ENCODE measurements around the gene SRMS.

SRMS gene

DNA sequence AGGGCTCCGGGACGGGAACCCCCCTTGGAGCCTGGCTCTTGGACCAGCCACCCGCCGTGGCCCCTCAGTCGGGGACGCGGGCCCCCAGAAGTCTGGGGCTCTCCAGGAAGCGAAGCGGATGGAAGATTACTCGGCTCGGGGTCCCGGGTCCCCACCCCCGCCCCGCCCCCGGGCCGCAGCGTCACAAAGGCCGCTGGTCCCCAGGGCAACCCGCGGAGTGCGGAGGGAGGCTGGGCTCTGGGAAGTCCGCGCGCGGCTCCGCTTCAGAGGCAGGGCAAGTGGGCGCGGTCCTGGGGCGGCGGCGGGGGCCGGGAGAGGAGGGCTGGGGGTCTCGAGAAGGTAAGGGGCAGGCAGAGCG, 6.4 kb upstream of the SRMS start, which contains the start of gene FNDC11:
Gene FNDC11, plus strand, starts transcription at position 227 of the 358 bp plus-strand sequence. CDS start 1,505 bp downstream, outside the sequence.
- in situ Hi-C loops (cut with MboI; ENCODE audit: low sequenced_read_pairs), result no loop called here

DNA sequence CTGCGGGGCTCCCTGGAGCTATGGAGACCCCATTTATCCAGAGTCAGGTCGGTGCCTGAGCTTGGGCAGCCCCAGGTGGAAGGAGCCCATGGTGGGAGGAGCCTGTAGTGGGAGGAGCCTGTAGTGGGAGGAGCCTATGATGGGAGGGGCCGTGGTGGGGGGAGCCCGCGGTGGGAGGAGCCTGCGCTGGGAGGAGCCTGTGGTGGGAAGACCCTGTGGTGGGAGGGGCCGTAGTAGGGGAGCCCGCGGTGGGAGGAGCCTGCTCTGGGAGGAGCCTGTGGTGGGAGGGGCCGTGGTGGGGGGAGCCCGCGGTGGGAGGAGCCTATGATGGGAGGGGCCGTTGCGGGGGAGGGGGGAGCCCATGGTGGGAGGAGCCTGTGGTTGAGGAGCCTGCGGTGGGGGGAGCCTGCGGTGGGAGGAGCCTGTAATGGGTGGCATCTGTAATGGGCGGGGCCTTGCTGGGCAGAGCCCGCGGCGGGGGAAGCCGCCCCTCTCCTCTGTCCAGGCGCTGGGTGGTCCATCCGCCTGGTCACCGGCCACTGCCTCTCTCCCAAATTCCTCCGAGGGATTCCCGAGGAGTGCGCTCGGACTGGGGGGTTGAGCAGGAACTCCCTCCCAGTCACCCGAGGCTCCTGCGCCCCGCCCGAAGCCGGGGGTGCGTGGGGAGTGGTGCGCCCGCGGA, 5.8 kb upstream of the SRMS start:
- in situ Hi-C loops (cut with MboI; ENCODE audit: low sequenced_read_pairs), result no loop called here

DNA sequence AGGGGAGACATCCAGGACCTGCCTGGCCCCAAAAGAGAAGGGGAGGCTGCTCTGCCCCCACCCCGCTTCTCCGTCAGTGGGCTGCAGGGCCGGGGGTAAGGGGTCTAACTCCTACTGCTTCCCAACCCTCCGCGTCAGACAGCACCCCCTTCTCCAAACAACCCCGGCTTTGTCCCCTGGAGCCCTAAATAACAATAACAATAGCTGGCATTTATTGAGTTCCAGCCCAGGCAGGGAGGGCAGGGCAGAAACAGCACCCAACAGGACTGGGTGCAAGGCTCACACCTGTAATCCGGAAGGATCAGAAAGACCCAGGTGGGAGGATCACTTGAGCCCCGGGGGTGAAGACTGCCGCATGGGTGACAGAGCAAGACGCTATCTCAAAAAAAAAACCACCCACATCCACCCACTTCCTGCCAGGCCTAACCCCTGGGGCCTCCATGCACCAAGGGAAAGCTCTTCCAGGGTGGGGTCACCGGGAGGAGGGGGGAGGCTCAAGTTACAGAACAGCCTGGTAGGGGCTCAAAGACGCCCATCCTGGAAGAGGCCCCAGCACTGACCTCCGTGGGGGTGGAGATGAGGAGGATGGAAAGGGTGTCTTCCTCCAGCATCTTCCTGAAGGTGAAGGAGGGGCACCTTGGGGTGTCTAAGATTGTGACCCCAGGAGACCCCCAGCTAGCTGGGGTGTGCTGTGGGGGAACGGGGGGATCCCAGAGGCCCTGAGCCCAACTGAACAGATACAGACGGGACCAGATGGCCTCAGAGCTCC, 5.1 kb upstream of the SRMS start:
- in situ Hi-C loops (cut with MboI; ENCODE audit: low sequenced_read_pairs), result no loop called here

DNA sequence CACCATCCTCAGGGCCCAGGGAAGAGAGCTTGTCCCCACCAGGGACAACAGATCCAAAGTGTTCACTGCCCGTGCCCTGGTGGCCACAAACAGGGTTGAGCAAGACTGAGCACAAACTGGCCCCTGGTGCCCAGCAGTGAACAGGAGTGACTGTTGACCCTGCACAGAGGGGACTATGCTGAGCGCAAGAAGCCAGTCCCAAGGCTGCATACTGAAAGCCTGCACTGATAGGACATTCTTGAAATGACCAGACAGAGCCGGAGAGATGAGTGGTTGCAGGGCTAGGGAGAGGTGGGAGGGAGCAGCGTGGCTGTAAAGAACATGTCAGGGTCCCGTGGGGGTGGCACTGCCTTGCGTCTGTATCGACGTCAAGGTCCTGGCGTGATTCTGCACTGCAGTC, 3.5 kb upstream of the SRMS start:
- in situ Hi-C loops (cut with MboI; ENCODE audit: low sequenced_read_pairs), result no loop called here

DNA sequence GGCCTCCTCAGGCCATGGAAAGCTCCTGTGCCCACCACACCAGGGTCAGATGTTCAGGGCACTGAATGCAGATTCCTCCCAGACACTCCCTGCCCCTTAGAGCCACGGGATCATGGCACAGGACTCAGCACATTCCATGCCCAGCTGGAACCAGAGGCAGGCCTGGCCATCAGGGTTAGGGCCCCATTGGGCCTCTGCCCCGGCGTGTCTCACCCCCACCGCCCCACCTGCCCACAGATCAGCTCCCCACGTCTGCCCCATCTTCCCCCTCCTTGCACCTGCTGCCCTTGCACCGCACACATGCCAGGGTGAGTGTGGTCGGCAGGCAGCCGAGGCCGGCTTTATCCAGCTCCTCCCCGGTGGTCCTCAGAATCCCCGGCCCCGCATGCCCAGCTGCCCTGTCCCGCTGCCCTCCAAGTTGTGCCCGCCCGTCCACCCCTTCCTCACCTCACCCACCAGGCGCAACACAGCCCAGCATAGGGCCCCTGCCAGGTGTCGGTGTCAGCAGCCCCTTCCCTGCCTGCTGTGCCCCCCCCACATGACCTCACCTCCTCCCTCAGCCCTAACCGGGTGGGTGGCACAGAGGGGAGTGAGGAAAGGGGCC, 2.2 kb upstream of the SRMS start:
- in situ Hi-C loops (cut with MboI; ENCODE audit: low sequenced_read_pairs), result no loop called here

DNA sequence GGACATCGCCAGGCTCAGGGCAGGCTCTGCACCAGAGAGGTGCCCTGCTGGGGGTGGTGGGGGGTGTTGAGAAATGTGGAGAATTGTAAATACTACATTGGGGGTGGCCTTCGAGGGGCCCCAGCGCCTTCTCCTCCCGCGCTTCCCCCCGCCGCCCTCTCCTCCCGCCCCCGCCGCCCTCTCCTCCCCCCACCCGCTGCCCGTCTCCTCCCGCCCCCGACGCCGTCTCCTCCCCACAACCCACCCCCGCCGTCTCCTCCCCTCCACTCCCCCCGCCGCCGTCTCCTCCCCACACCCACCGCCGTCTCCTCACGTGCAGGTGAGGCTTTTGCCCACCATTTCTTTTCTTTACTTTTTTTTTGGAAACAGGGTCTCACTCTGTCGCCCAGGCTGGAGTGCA, 1.5 kb upstream of the SRMS start:
- in situ Hi-C loops (cut with MboI; ENCODE audit: low sequenced_read_pairs), result no loop called here

DNA sequence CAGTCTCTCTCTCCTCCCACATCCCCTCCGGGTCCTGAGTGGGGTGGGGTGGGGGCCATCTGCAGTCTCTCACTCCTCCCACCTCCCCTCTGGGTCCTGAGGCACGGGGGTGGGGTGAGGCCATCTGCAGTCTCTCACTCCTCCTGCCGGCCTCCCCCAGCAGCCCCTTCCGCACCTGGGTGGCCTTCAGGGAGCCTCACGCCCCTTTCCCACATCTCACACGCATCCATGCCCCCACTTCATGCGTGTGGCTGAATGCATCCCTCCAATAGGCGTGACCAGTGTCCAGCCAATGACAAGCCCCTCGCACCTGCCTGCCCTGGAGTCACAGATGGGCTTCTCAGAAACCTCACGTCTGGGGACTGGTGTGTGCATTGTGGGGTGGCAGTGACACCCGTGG, 993 bp upstream of the SRMS start:
- in situ Hi-C loops (cut with MboI; ENCODE audit: low sequenced_read_pairs), result no loop called here

DNA sequence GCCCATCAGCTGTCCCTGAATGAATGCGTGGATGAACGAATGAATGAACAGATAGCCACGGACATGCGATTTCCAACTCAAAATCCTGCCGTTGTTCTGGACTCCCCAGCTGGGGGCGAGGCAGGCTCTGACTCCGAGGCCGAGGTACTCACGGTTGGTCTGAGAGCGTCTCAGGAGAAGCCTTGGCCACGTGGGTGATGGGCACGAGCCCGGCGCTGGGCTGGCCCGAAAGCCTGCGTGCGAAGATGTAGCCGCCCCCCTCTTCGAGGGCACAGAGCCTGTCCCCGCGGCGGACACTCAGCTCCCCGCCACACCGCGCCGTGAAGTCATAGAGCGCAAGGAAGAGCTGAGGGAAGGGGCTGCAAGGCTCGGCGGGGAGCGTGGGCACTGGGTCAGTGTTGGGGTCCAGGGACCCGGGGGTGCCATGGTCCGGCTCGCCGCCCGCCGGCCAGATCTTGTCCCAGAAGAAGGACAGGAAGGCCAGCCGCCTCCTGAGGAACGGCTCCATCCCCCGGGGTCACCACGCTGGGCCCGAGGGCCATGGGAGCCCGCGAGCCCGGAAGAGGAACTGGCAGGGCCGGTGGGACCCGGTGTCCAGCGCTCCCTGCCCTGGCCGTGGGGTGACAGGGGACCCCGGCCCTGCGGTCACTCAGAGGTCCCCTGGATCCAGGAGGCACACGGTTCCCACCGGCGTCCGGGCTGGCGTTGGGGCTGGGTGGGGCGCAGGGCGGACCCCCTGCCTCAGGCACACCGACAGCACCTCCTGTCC, 409 bp downstream of the SRMS start:
- in situ Hi-C loops (cut with MboI; ENCODE audit: low sequenced_read_pairs), result no loop called here

DNA sequence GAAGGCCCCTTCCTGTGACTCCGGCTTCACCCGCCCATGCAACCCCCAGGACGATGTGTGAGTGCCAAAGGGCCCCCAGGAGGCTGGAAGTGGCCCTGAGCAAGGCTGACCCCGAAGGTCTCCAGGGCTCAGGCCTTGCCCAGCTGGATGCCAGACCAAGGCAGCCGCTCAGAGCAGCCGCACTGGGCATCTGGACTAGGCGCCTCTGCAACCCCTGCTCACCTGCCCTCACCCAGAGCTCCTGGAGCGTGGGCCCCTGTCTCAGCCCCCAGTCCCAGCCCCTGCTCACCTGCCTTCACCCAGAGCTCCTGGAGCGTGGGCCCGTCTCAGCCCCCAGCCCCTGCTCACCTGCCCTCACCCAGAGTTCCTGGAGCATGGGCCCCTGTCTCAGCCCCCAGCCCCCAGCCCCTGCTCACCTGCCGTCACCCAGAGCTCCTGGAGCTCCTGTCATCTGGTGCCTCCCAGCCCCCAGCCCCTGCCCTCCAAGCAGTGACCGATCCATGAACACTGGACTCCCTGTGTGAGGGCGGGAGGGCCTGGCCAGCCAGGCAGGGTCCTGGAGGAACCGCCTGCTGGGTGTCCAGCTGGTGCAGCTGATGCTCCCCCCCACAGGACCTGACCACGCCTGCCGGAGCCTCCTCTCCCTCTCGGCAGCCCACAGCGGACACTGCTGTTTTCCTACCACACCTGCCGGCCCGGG, 1.1 kb downstream of the SRMS start:
- in situ Hi-C loops (cut with MboI; ENCODE audit: low sequenced_read_pairs), result no loop called here

DNA sequence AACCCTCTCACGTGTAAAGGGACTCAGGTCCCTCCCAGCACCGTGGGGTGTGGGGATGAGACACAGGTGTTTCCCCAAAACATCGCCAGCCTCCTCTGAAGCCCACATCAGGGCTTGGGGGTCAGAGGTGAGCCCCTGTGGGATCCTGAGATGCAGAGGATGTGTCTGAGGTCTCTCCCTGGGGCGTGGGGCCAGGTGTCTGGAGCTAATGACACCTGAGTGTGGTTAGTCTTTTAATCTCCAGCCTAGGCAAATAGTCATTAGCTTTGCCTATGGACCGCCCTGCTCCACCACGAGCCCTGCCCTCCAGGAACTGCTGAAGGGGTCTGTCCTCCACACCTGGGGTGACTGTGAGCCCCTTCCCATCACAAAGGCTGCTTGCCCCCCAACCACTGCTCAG, 1.7 kb downstream of the SRMS start:
- in situ Hi-C loops (cut with MboI; ENCODE audit: low sequenced_read_pairs), result no loop called here

DNA sequence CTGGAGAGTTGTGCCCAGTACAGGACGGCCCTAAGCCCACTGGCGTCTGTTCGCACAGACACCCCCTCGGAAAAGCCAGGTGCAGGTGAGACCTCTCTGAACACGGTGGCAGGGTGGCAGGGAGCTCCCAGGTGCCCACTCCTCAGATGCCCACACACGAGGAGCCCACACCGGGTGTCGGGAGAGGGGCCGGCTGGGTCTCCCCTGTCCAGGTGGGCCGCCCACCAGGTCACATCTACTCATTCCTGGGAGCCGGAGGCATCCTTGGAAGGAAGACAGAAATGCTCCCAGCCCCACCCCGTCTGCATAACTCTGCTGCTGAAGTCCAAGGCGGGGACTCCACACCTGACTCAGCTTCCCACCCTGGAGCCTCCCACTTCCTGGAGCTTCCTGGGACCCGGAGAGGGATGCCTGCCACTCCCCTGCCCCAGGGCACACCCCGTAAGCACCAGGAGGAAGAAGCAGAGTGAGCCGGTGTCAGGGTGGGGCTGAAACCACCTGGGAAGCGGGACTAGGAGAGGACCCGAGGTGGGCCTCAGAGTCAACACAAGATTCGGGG, 2.5 kb downstream of the SRMS start:
- in situ Hi-C loops (cut with MboI; ENCODE audit: low sequenced_read_pairs), result no loop called here

DNA sequence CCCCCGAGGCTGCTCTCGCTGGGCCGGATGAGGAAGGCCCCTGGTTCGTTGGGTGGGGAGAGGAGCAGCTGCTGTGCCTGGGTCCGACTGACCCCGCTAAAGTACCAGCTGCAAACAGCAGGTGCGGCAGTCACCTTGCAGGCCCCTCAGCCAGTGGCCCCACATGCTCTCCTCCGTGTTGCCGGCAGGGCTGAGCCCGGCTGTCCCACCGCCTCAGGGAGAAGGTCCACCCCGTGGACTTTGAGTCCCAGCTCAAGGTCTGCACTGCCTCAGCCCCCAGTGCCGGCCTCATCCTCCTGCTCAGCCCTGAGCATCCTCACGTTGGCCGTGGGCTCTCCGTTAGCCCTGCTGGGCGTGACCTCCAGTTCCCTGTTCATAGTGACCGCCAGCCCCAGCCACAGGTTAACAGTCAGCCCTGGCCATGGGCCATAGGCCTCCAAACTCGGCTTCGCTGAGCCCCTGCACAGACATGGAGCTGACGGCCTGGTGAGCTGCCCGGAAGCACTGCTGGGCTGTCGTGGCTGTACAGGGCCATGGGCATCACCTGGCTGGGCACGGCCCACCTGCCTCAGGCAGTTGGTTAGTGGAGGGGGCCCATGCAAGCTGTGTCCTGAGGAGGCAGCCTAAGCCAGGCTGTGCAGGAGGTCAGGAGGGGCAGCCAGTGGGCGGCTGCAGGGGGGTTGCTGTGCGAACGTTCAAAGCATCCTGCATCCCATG, 3.1 kb downstream of the SRMS start:
- in situ Hi-C loops (cut with MboI; ENCODE audit: low sequenced_read_pairs), result no loop called here

DNA sequence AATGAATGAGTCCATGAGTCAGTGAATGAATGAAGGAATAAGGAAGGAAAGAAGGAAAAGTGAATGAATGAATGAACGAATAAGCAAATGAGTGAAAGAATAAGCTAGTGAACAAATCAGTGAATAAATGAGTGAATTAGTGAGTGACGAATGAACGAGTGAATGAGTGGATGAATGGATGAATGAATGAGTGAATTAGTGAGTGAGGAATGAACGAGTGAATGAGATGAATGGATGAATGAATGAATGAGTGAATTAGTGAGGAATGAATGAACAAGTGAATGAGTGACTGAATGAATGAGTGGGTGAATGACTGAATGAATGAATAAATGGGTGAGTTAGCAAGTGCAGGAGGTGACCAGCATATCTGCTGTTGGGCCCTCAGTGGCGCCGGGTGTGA, 3.8 kb downstream of the SRMS start:
- in situ Hi-C loops (cut with MboI; ENCODE audit: low sequenced_read_pairs), result no loop called here

DNA sequence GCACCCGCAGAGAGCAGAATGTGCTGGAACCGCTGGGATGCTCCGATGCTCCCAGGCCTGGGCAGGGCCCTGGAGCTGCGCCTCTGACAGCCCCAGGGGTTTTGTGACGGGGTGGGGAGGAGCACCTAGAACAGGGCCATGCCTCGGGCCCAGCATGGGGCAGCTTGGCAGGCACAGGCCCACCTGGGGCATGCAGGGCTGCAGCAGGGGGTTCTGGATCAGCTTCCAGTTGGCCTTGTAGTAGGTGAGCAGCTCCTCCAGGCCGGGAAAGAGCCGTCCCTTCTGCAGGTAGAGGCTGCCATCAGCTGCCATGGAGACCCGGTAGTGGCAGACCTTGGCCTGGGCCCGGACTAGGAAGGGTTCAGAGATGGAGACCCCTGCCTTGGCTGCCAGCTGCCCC, 4.4 kb downstream of the SRMS start:
- in situ Hi-C loops (cut with MboI; ENCODE audit: low sequenced_read_pairs), result no loop called here

DNA sequence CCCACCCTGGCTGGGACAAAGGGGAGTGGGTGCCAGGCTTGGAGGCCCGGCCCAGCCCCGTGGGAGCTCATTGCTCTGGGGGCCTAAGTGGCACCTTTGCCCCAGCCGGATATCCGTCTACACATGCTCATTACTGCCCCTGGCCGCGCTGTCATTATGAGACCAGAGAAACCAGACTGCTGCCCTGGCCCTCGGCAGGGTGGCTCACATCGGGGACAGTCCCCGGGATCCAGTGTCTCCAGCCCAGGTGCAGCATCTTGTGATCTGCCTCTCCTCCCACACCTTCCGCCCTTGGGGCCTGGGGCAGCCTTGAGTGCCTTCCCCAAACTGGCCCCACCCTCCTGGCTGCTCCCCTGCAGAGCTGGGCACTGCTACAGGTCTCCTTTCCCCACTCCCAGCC, 4.9 kb downstream of the SRMS start:
- in situ Hi-C loops (cut with MboI; ENCODE audit: low sequenced_read_pairs), result no loop called here

DNA sequence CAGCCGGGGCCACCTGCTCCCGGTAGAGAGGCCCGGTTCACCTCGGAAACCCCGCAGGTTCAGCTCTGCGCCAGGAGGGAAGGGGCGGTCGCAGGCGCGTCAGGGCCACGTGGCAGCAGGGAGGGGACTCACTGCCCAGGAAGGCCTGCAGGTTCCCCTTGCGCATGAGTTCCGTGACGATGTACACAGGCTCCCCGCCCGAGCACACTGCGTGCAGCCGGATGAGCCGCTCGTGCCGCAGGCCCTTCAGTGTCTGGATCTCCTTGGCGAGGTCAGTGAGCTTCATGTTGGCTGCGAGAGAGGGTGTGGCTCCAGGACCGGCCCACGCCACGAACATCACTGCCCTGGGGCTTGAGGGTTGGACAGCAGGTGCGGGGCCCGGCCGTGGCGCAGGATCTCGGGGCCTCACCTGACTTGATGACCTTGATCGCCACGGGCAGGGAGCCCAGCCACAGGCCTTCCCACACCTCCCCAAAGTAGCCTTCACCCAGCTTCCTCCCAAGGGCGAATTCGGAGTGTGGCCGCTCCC, 5.5 kb downstream of the SRMS start:
- in situ Hi-C loops (cut with MboI; ENCODE audit: low sequenced_read_pairs), result no loop called here

DNA sequence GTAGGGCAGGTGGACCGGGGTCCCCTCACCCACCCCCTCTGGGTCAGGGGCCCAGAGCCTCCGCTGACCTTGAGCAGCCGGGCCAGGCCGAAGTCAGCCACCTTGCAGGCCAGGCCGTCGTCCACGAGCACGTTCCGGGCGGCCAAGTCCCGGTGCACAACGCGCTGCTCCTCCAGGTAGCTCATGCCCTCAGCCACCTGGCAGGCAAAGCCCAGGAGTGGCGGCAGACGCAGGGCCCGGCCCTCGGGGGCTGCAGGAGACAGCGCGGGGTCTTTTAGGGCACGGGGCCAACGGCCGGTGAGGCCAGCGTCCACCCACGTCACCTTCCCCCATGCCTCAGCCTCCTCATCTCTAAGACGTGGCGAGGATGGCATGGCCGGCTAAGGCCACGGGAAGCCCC, 6.2 kb downstream of the SRMS start:
- in situ Hi-C loops (cut with MboI; ENCODE audit: low sequenced_read_pairs), result no loop called here

DNA sequence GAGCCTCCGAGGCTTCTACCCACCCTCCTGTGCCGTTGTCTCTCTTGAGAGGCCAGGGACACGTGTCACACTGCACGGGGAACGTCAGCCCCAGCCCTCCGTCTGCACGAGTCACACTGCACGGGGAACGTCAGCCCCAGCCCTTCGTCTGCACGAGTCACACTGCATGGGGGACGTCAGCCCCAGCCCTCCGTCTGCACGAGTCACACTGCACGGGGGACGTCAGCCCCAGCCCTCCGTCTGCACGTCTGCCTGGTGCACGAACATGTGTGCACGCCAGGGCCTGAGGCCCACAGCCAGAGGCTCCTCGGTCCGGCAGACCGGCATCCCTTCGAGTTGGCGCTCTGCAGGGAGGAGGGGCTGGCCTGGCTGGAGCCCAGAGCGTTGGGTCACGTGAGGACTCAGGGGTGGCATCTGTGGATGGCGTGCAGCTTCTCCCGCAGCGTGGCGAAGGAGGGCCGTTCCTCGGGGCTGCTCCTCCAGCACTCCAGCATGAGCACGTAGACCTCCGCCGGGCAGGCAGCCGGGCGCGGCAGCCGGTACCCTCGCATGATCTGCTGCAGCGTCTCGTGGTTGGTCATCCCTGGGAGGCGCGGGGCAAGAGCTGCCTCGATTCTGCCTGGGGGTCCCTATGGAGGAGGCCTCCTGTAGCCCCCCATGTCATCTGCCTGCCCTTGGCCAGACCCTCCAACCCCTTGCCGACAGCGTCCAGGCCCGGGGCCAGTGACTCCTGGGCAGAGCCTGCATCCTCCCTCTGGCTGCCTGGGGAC, 6.9 kb downstream of the SRMS start:
- in situ Hi-C loops (cut with MboI; ENCODE audit: low sequenced_read_pairs), result no loop called here

Data from hTERT RPE-1 (cell line).